ENCODE results near the gene GFAP. TPM values are rescaled to one million over a fixed set of nuclear protein-coding genes. Genes with fewer than 3 reads are reported as not detected.

GFAP gene
- total RNA-seq, 1 donor from 2014 or later, result 708 TPM

DNA sequence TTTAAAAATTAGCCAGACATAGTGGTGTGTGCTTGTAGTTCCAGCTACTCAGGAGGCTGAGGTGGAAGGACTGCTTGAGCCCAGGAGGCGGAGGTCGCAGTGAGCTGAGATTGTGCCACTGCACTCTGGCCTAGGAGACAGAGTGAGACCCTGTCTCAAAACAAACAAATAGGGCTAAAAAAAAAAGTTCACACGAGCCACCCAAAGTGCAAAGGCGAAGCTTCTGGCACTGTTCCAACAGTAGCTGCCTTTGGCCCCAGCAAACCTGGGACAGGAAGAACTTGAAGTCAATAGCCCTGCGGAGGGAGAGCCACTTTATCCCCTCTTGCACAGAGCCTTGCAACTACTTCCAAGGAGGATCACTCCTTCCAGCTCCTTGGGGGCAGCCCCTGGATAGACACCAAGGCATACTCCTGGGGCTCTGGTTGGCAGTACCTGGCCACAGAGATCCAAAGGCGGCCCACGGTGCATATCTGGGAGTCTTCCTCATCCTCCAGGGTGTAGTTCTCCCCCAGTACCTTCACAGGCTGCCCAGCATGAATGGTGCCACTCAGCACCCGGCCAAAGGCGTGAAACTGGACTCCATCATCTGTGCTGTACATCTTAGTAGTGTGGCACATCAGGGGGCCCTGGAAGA, 52.9 kb downstream of the GFAP start:
- no peak for DNase-seq

DNA sequence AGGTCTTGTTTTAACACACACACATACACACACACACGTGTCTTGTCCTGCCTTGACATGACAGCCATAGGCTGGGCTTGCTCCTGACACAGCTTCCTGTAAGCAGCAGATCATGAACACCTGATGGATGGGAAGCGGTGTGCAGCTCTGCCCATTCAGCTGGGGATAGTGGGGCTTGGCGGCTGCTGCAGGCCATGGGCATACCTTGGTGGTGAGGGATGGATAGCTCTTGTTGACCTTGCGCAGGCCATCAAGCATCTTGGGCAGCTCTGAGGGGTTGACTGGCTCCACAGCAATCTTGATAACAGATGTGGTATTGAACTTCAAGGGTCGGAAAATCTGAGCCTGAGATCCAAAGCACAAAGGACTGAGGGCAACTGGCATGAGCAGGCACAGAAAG, 55.6 kb downstream of the GFAP start:
- no peak for DNase-seq

DNA sequence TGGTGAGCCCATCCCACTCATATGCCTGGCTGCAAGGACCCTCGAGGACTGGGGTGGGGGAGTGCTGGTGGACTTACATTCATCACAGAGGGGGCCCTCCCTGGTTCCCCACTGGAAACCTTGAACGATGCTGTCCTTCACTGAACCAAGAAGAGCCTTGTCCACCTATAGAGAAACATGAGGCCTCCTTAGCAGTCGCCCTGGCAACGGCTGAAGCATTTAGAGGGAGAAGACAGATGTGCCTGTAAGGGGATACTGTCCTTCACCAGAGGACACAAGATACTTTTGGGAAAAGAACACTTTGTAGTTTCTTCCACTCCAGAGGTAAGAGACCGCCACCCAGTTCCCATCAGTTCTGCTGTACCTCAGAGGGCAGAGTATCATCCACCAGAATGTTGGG, 61.1 kb downstream of the GFAP start:
- DNase-seq, result no peak

Small RNA genes lying within 50 kb of the gene (small RNA-seq; reads per million reads assigned to genes)
- not detected for gene CCDC103
- not detected for gene MIR6783
- gene RN7SL405P, result not detected

Other genes with a start within 250 kb of the GFAP start
- gene CCDC43, start 225.7 kb downstream of the GFAP start, total RNA-seq, result 39.1 TPM
- gene DBF4B, start 206.8 kb downstream of the GFAP start, total RNA-seq, result 3.1 TPM
- gene ADAM11, start 156.5 kb downstream of the GFAP start, total RNA-seq, result 19.0 TPM
- 81.3 TPM for gene GJC1, start 85.2 kb downstream of the GFAP start, total RNA-seq
- gene HIGD1B, start 67.6 kb downstream of the GFAP start, total RNA-seq, result 3.7 TPM
- gene EFTUD2, start 16.1 kb downstream of the GFAP start, total RNA-seq, result 88.9 TPM
- 0.16 TPM for gene KIF18B, start 32.3 kb upstream of the GFAP start, total RNA-seq
- 4.1 TPM for gene C1QL1, start 52.8 kb upstream of the GFAP start, total RNA-seq
- gene DCAKD, start 136.1 kb upstream of the GFAP start, total RNA-seq, result 47.6 TPM
- gene NMT1, start 145.8 kb upstream of the GFAP start, total RNA-seq, result 27.9 TPM
- gene PLCD3, start 217.0 kb upstream of the GFAP start, total RNA-seq, result 3.1 TPM
- gene ACBD4, start 220.2 kb upstream of the GFAP start, total RNA-seq, result 3.0 TPM
- 8.0 TPM for gene HEXIM1, start 233.0 kb upstream of the GFAP start, total RNA-seq
- gene HEXIM2, start 246.4 kb upstream of the GFAP start, total RNA-seq, result 8.1 TPM

Measured in occipital lobe (tissue), 3 donors.